GM23338 (cell line): Measurements from ENCODE around the gene UNC80. TPM values are rescaled to one million over a fixed set of nuclear protein-coding genes. Genes with fewer than 3 reads are reported as not detected.

Source experiments
- ATAC-seq: fragments of 200-7000 bp; cut with Tn5 transposase; 3 replicates; pipeline ENCODE4 v1.9.1; 2020
- DNase-seq: peaks from one replicate; pipeline ENCODE4 v3.0.0-alpha.2; 2015; ENCODE audit warnings: low spot score
- H2AFZ ChIP-seq: fragments of 200-600 bp; sonication (generic); 2 replicates; pipeline ENCODE4 v1.8.0; 2016; ENCODE audit warnings: antibody characterized with exemption, mild to moderate bottlenecking, moderate library complexity
- H3F3A ChIP-seq: fragments of 200-600 bp; sonication (generic); replicated peaks from 2 replicates; pipeline ENCODE4 v1.8.0; 2017; ENCODE audit warnings: antibody characterized with exemption, mixed run types, low read depth
- H3K27ac ChIP-seq: fragments of 200-600 bp; sonication (generic); 2 replicates; pipeline ENCODE4 v1.6.1; 2016; ENCODE audit warnings: low read depth
- H3K27me3 ChIP-seq: fragments of 200-600 bp; sonication (generic); 2 replicates; pipeline ENCODE4 v1.8.0; 2016; ENCODE audit warnings: mild to moderate bottlenecking, mixed run types, moderate library complexity; ENCODE audit not compliant: insufficient read depth
- H3K36me3 ChIP-seq: fragments of 200-600 bp; sonication (generic); 2 replicates; pipeline ENCODE4 v1.8.0; 2016; ENCODE audit warnings: mild to moderate bottlenecking; ENCODE audit not compliant: insufficient read depth
- H3K4me1 ChIP-seq: fragments of 200-600 bp; sonication (generic); 2 replicates; pipeline ENCODE4 v1.8.0; 2016; ENCODE audit warnings: mild to moderate bottlenecking, moderate library complexity; ENCODE audit not compliant: insufficient read depth
- H3K4me2 ChIP-seq: fragments of 200-600 bp; sonication (generic); 2 replicates; pipeline ENCODE4 v1.7.1; 2017; ENCODE audit warnings: mixed run types
- H3K4me3 ChIP-seq: fragments of 200-600 bp; sonication (generic); 2 replicates; pipeline ENCODE4 v1.6.1; 2016; ENCODE audit warnings: mixed run types
- H3K79me2 ChIP-seq: fragments of 200-600 bp; sonication (generic); replicated peaks from 2 replicates; pipeline ENCODE4 v1.8.0; 2017; ENCODE audit warnings: mild to moderate bottlenecking; ENCODE audit not compliant: insufficient read depth
- H3K9me2 ChIP-seq: fragments of 200-600 bp; sonication (generic); 2 replicates; pipeline ENCODE4 v1.8.0; 2017; ENCODE audit not compliant: insufficient read depth
- H4K20me1 ChIP-seq: fragments of 200-600 bp; sonication (generic); replicated peaks from 2 replicates; pipeline ENCODE4 v1.8.0; 2017; ENCODE audit warnings: mild to moderate bottlenecking; ENCODE audit not compliant: insufficient read depth
- H3K27ac Mint-ChIP-seq: 2 replicates; pipeline ENCODE4 v1.8.0; 2020; ENCODE audit warnings: inconsistent platforms, mild to moderate bottlenecking, moderate library complexity, mixed read lengths
- H3K27me3 Mint-ChIP-seq: 3 replicates; pipeline ENCODE4 v1.8.0; 2022; ENCODE audit warnings: low read depth, mild to moderate bottlenecking, moderate library complexity, mixed read lengths, inconsistent platforms; ENCODE audit not compliant: insufficient read depth, poor library complexity
- H3K36me3 Mint-ChIP-seq: 3 replicates; pipeline ENCODE4 v1.8.0; 2021; ENCODE audit warnings: low read depth, mild to moderate bottlenecking, inconsistent platforms, moderate library complexity, mixed read lengths
- H3K4me1 Mint-ChIP-seq: 3 replicates; pipeline ENCODE4 v1.8.0; 2020; ENCODE audit warnings: mild to moderate bottlenecking, inconsistent platforms, mixed read lengths
- H3K4me3 Mint-ChIP-seq: 3 replicates; pipeline ENCODE4 v1.8.0; 2021; ENCODE audit warnings: moderate library complexity, mild to moderate bottlenecking, inconsistent platforms, mixed read lengths
- H3K9me3 Mint-ChIP-seq: 3 replicates; pipeline ENCODE4 v1.8.0; 2020; ENCODE audit warnings: moderate library complexity, mild to moderate bottlenecking, inconsistent platforms, mixed read lengths
- ETS1 ChIP-seq: IDR thresholded peaks from 2 replicates; pipeline ENCODE4 v1.6.1; 2016; ENCODE audit warnings: antibody characterized with exemption
- JUNB ChIP-seq: IDR thresholded peaks from one replicate; pipeline ENCODE4 v1.6.1; 2016; ENCODE audit warnings: antibody characterized with exemption; ENCODE audit not compliant: unreplicated experiment
- POLR2AphosphoS5 ChIP-seq: IDR thresholded peaks from 2 replicates; pipeline ENCODE4 v1.6.1; 2016; ENCODE audit warnings: antibody characterized with exemption, low read depth
- REST ChIP-seq: IDR thresholded peaks from one replicate; pipeline ENCODE4 v1.6.1; 2018; ENCODE audit warnings: antibody characterized with exemption; ENCODE audit not compliant: unreplicated experiment
- ZNF114 ChIP-seq: fragments of 250-450 bp; sonication (Bioruptor Pico); IDR thresholded peaks from 2 replicates; pipeline ENCODE4 v1.5.0; 2020; ENCODE audit warnings: mild to moderate bottlenecking, moderate library complexity
- ZNF331 ChIP-seq: fragments of 250-450 bp; sonication (Bioruptor Pico); IDR thresholded peaks from 2 replicates; pipeline ENCODE4 v1.5.0; 2020; ENCODE audit warnings: low read depth, mild to moderate bottlenecking, moderate library complexity
- ZNF462 ChIP-seq: fragments of 250-450 bp; sonication (Bioruptor Pico); IDR thresholded peaks from 2 replicates; pipeline ENCODE4 v1.5.0; 2020; ENCODE audit warnings: mild to moderate bottlenecking, moderate library complexity
- polyA plus RNA-seq: library from polyadenylated mRNA; unstranded; fragments of >200 nt; fragmentation: Nextera tagmentation; extraction: Ambion mirVana; gene quantifications from 2 replicates; pipeline ENCODE4 v1.2.1, GENCODE V29; 2016
- total RNA-seq: library from RNA; depleted of rRNA; stranded (reverse); fragments of >200 nt; shearing (Covaris generic); gene quantifications from 2 replicates; pipeline ENCODE4 v1.2.3, GENCODE V29; 2014

UNC80 gene
- total and polyA plus RNA-seq, 2 experiments from 2014 or later, result 0.11 to 1.5 TPM

GRCh38 chr2:209922116-209922515 lies 150.5 kb downstream of the UNC80 start:
- H4K20me1 ChIP-seq, result no peaks in the 10 kb centered on the region
- DNase-seq (no peak), ATAC-seq (no peak)
- Mint-ChIP-seq H3K4me1 (peaks cover 11% of the 10 kb centered on the region), H3K9me3 (no peaks in the 10 kb centered on the region), H3K27ac (no peak overlapping the region), H3K27me3 (no peaks in the 10 kb centered on the region), H3K36me3 (no peaks in the 10 kb centered on the region), H3K4me3 (no peak overlapping the region)
- no peaks in the 10 kb centered on the region for H3K36me3 ChIP-seq
- no peak overlapping the region for H3K4me3 ChIP-seq
- H3K79me2 ChIP-seq, result no peaks in the 10 kb centered on the region
- H2AFZ ChIP-seq, result no peak overlapping the region
- no peaks in the 10 kb centered on the region for H3F3A ChIP-seq
- H3K4me2 ChIP-seq, result no peak overlapping the region
- no peaks in the 10 kb centered on the region for H3K27me3 ChIP-seq
- no peak for TF ChIP-seq REST
- H3K4me1 ChIP-seq, result 0 out of 2 replicates have a peak, but pooled peaks cover 2% of the 10 kb centered on the region
- no peak overlapping the region for H3K27ac ChIP-seq
- no peaks in the 10 kb centered on the region for H3K9me2 ChIP-seq

GRCh38 chr2:209929369-209929768 lies 157.7 kb downstream of the UNC80 start:
- H3K27ac ChIP-seq, result no peak overlapping the region
- Mint-ChIP-seq H3K27me3 (no peaks in the 10 kb centered on the region), H3K27ac (no peak overlapping the region), H3K36me3 (no peaks in the 10 kb centered on the region), H3K4me1 (peaks cover 3% of the 10 kb centered on the region; the same call in 1 of the 3 replicates), H3K9me3 (no peaks in the 10 kb centered on the region), H3K4me3 (no peak overlapping the region)
- no peak overlapping the region for H3K4me3 ChIP-seq
- no peaks in the 10 kb centered on the region for H3K79me2 ChIP-seq
- no peaks in the 10 kb centered on the region for H3K27me3 ChIP-seq
- H3K9me2 ChIP-seq, result no peaks in the 10 kb centered on the region
- ATAC-seq (no peak), DNase-seq (no peak)
- no peaks in the 10 kb centered on the region for H3K4me1 ChIP-seq
- H3F3A ChIP-seq, result no peaks in the 10 kb centered on the region
- no peak overlapping the region for H3K4me2 ChIP-seq
- no peaks in the 10 kb centered on the region for H3K36me3 ChIP-seq
- no peak overlapping the region for H2AFZ ChIP-seq
- no peaks in the 10 kb centered on the region for H4K20me1 ChIP-seq
- no peak for TF ChIP-seq ZNF114 (CRISPR knock-in tag)
- no peak for TF ChIP-seq JUNB
- no peak for TF ChIP-seq ZNF462 (CRISPR knock-in tag)
- no peak for TF ChIP-seq ETS1
- no peak for TF ChIP-seq POLR2AphosphoS5
- TF ChIP-seq REST, result no peak
- no peak for TF ChIP-seq ZNF331
